Measurements from ENCODE around the gene STX8. TPM values are rescaled to one million over a fixed set of nuclear protein-coding genes. Genes with fewer than 3 reads are reported as not detected.

STX8 gene
- total RNA-seq, 4 donors from 2014 or later: 38.8 to 102 (median 68.5) TPM

DNA sequence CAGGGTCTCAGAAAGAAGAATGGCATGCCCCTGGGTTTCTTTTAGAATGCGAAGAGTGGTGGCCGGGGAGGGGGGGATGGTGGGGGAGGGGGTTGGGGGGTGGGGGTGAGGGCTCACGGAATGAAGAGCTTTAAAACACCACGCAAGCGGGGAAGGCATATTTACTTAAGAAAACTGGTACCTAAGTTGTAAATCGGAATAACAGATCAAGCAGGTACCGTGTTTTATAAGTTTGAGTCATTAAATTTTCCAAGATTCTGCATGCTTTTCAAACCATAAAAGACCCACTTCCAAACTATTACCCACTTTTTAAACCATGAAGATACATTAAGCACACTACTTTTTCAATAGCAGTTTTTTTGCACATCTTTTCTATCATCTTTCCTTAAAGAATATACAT is 130.2 kb downstream of the STX8 start:
- Histone ChIP-seq H3K4me3 (no peak overlapping the region), H3K9me3 (no peaks in the 10 kb centered on the region), H3K36me3 (no peaks in the 10 kb centered on the region), H3K27me3 (no peaks in the 10 kb centered on the region), H3K4me1 (no peaks in the 10 kb centered on the region), H3K27ac (no peak overlapping the region)
- DNase-seq: no peak
- TF ChIP-seq POLR2A (IDR thresholded peaks at IDR 0.05) (no peak), CTCF (IDR thresholded peaks at IDR 0.05) (no peak)

- Histone ChIP-seq H3K36me3 (no peaks in the 10 kb centered on the region), H3K4me1 (no peaks in the 10 kb centered on the region), H3K9me3 (no peaks in the 10 kb centered on the region), H3K4me3 (no peak overlapping the region), H3K27me3 (no peaks in the 10 kb centered on the region), H3K27ac (no peak overlapping the region)
- no peak for DNase-seq
- no peak for TF ChIP-seq CTCF (IDR thresholded peaks at IDR 0.05)
- TF ChIP-seq POLR2A (IDR thresholded peaks at IDR 0.05): no peak
Measured at GRCh38 chr17:9444687-9445086, 130.9 kb downstream of the STX8 start.

GRCh38 chr17:9443811-9444210 is 131.8 kb downstream of the STX8 start:
- H3K27me3 ChIP-seq: no peaks in the 10 kb centered on the region
- no peak overlapping the region for H3K27ac ChIP-seq
- TF ChIP-seq CTCF (IDR thresholded peaks at IDR 0.05): no peak
- TF ChIP-seq POLR2A (IDR thresholded peaks at IDR 0.05): no peak
- no peaks in the 10 kb centered on the region for H3K36me3 ChIP-seq
- H3K9me3 ChIP-seq: no peaks in the 10 kb centered on the region
- no peak for DNase-seq
- H3K4me1 ChIP-seq: no peaks in the 10 kb centered on the region
- H3K4me3 ChIP-seq: no peak overlapping the region

DNA sequence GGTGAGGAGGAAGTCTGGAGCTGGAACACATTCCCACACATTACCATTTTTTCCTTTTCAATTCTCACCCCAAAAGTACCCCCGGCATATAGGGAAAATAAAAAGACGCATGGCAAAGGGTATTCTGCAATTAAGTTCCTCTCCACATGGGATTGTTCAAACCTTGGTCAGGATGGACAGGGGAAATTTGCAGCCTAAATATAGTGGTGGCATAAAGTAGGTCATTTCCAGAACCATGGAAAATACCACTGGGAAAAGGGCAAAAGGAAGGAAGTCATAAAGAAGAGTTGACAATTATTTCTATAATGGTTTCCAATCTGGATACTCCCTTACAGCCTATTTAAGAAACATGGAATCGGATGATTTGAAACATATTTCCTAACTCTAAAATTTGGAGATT is 135.8 kb downstream of the STX8 start:
- no peaks in the 10 kb centered on the region for H3K4me1 ChIP-seq

DNA sequence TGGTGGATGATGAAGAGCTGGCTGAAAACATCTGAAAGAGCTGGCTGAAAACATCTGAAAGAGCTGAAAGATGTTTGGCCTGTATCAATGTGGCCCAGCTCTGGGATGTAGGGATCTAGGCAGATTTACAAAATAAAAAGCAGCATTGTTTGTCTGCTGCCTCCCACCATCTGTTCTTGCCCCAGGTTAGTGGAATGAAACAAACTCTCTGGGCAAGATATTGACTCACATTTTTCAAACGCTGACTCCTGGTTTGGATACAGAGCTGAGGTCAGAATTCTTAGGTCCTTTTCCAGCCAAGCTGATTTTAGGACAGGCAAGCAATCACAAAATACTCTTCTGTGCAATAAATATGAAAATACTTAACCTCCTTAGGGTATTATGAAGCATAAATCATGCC is 139.0 kb downstream of the STX8 start:
- H3K27ac ChIP-seq: no peak overlapping the region
- peaks cover 0 to 6% (median 0%) of the 10 kb centered on the region in 4 donors for H3K4me1 ChIP-seq
- no peak overlapping the region for H3K4me3 ChIP-seq
- DNase-seq: no peak
- H3K27me3 ChIP-seq: no peaks in the 10 kb centered on the region
- TF ChIP-seq CTCF (IDR thresholded peaks at IDR 0.05) (no peak), POLR2A (IDR thresholded peaks at IDR 0.05) (no peak)
- H3K36me3 ChIP-seq: no peaks in the 10 kb centered on the region
- H3K9me3 ChIP-seq: no peaks in the 10 kb centered on the region

More for the DNA sequence above, 135.8 kb downstream of the STX8 start:
- no peak overlapping the region for H3K4me3 ChIP-seq
- H3K27me3 ChIP-seq: no peaks in the 10 kb centered on the region
- no peaks in the 10 kb centered on the region for H3K36me3 ChIP-seq
- DNase-seq: no peak
- no peak for TF ChIP-seq CTCF (IDR thresholded peaks at IDR 0.05)
- TF ChIP-seq POLR2A (IDR thresholded peaks at IDR 0.05): no peak
- no peaks in the 10 kb centered on the region for H3K9me3 ChIP-seq
- H3K27ac ChIP-seq: no peak overlapping the region

DNA sequence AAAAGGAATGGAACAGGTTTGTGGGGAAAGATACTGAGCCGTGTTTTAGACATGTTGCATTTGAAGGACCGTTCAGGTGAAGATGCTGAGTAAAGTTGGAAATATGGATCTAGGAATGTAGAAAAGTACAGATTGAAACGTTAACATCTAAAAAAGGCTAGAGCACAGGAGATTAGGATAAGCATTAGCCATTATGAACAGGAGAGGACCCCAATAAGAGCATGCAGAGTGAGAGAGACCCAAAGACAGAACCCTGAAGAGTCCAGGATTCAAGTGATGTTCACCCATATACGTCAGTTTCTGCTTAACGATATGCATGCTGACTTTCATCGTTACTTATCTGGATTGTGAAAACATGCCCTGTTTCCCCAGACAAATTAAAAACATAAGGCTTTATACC is 140.5 kb downstream of the STX8 start:
- H3K27ac ChIP-seq: no peak overlapping the region
- peaks cover 0 to 6% (median 0%) of the 10 kb centered on the region in 4 donors for H3K4me1 ChIP-seq
- H3K36me3 ChIP-seq: no peaks in the 10 kb centered on the region
- H3K27me3 ChIP-seq: no peaks in the 10 kb centered on the region
- TF ChIP-seq POLR2A (IDR thresholded peaks at IDR 0.05) (no peak), CTCF (IDR thresholded peaks at IDR 0.05) (no peak)
- H3K9me3 ChIP-seq: no peaks in the 10 kb centered on the region
- no peak overlapping the region for H3K4me3 ChIP-seq
- DNase-seq: no peak

All from Peyer's patch (tissue), 4 donors.